Activated naive CD8-positive, alpha-beta T cell treated with anti-CD3 and anti-CD28 coated beads for 36 hours (primary cell): ENCODE results near the gene GRIN2A. TPM values are rescaled to one million over a fixed set of nuclear protein-coding genes. Genes with fewer than 3 reads are reported as not detected.

Source experiments
- DNase-seq: peaks from one replicate; pipeline ENCODE4 v3.0.0; 2021
- H3K27ac Mint-ChIP-seq: one replicate; pipeline ENCODE4 v1.8.0; 2022; ENCODE audit warnings: mild to moderate bottlenecking, moderate library complexity, mixed read lengths
- H3K27me3 Mint-ChIP-seq: one replicate; pipeline ENCODE4 v1.8.0; 2022; ENCODE audit warnings: mild to moderate bottlenecking, mixed read lengths
- H3K36me3 Mint-ChIP-seq: one replicate; pipeline ENCODE4 v1.8.0; 2021; ENCODE audit warnings: mild to moderate bottlenecking, mixed read lengths
- H3K4me1 Mint-ChIP-seq: one replicate; pipeline ENCODE4 v1.8.0; 2021; ENCODE audit warnings: mixed read lengths
- H3K4me3 Mint-ChIP-seq: one replicate; pipeline ENCODE4 v1.8.0; 2022; ENCODE audit warnings: mild to moderate bottlenecking, moderate library complexity, mixed read lengths
- H3K9me3 Mint-ChIP-seq: one replicate; pipeline ENCODE4 v1.8.0; 2022; ENCODE audit warnings: mixed read lengths
- total RNA-seq, 2 experiments: library from RNA; stranded (reverse); gene quantifications; one replicate each; pipeline ENCODE4 v1.2.3, GENCODE V29; 2021

Gene GRIN2A
- total RNA-seq, 2 experiments from 2014 or later = not detected

GRCh38 chr16:9941245-9941644 is 241.0 kb downstream of the GRIN2A start:
- no peak overlapping the region for H3K4me3 Mint-ChIP-seq
- no peaks in the 10 kb centered on the region for H3K27me3 Mint-ChIP-seq
- H3K27ac Mint-ChIP-seq = no peak overlapping the region
- no peak for DNase-seq
- peaks cover 2% of the 10 kb centered on the region for H3K9me3 Mint-ChIP-seq
- H3K36me3 Mint-ChIP-seq = no peaks in the 10 kb centered on the region
- H3K4me1 Mint-ChIP-seq = no peaks in the 10 kb centered on the region

GRCh38 chr16:9934723-9935508 is 247.3 kb downstream of the GRIN2A start:
- H3K4me3 Mint-ChIP-seq = no peak overlapping the region
- no peaks in the 10 kb centered on the region for H3K4me1 Mint-ChIP-seq
- no peaks in the 10 kb centered on the region for H3K36me3 Mint-ChIP-seq
- H3K27me3 Mint-ChIP-seq = no peaks in the 10 kb centered on the region
- no peak overlapping the region for H3K27ac Mint-ChIP-seq
- no peak for DNase-seq
- H3K9me3 Mint-ChIP-seq = peaks cover 2% of the 10 kb centered on the region

GRCh38 chr16:9932919-9933653 is 249.1 kb downstream of the GRIN2A start:
- no peak overlapping the region for H3K27ac Mint-ChIP-seq
- H3K9me3 Mint-ChIP-seq = no peaks in the 10 kb centered on the region
- no peaks in the 10 kb centered on the region for H3K27me3 Mint-ChIP-seq
- no peaks in the 10 kb centered on the region for H3K36me3 Mint-ChIP-seq
- H3K4me3 Mint-ChIP-seq = no peak overlapping the region
- DNase-seq = no peak
- no peaks in the 10 kb centered on the region for H3K4me1 Mint-ChIP-seq

GRCh38 chr16:9932000-9932399 is 250.2 kb downstream of the GRIN2A start:
- Mint-ChIP-seq H3K27me3 (no peaks in the 10 kb centered on the region), H3K36me3 (no peaks in the 10 kb centered on the region), H3K9me3 (no peaks in the 10 kb centered on the region), H3K4me3 (no peak overlapping the region), H3K4me1 (no peaks in the 10 kb centered on the region), H3K27ac (no peak overlapping the region)
- no peak for DNase-seq

- H3K27me3 Mint-ChIP-seq = peaks cover 3% of the 10 kb centered on the region
- H3K4me1 Mint-ChIP-seq = no peaks in the 10 kb centered on the region
- no peaks in the 10 kb centered on the region for H3K9me3 Mint-ChIP-seq
- no peaks in the 10 kb centered on the region for H3K36me3 Mint-ChIP-seq
- no peak overlapping the region for H3K4me3 Mint-ChIP-seq
- no peak overlapping the region for H3K27ac Mint-ChIP-seq
- no peak for DNase-seq
These were observed 252.4 kb downstream of the GRIN2A start for GRCh38 chr16:9929836-9930235.

- Mint-ChIP-seq H3K36me3 (no peaks in the 10 kb centered on the region), H3K4me3 (no peak overlapping the region), H3K9me3 (no peaks in the 10 kb centered on the region), H3K27ac (no peak overlapping the region), H3K4me1 (no peaks in the 10 kb centered on the region), H3K27me3 (peaks cover 3% of the 10 kb centered on the region)
- DNase-seq = no peak
These were observed 252.9 kb downstream of the GRIN2A start for GRCh38 chr16:9929313-9929712.

- Mint-ChIP-seq H3K9me3 (no peaks in the 10 kb centered on the region), H3K4me1 (no peaks in the 10 kb centered on the region)
- DNase-seq = no peak
These were observed 259.8 kb downstream of the GRIN2A start for GRCh38 chr16:9922441-9922840.

GRCh38 chr16:9921997-9922396 is 260.2 kb downstream of the GRIN2A start:
- H3K36me3 Mint-ChIP-seq = no peaks in the 10 kb centered on the region
- peaks cover 3% of the 10 kb centered on the region for H3K27me3 Mint-ChIP-seq
- no peaks in the 10 kb centered on the region for H3K9me3 Mint-ChIP-seq
- H3K4me1 Mint-ChIP-seq = no peaks in the 10 kb centered on the region
- H3K4me3 Mint-ChIP-seq = no peak overlapping the region
- no peak for DNase-seq
- H3K27ac Mint-ChIP-seq = no peak overlapping the region

More at GRCh38 chr16:9922441-9922840, 259.8 kb downstream of the GRIN2A start:
- peaks cover 3% of the 10 kb centered on the region for H3K27me3 Mint-ChIP-seq
- H3K27ac Mint-ChIP-seq = no peak overlapping the region
- H3K36me3 Mint-ChIP-seq = no peaks in the 10 kb centered on the region
- H3K4me3 Mint-ChIP-seq = no peak overlapping the region

GRCh38 chr16:9919460-9919859 is 262.8 kb downstream of the GRIN2A start:
- no peak for DNase-seq
- Mint-ChIP-seq H3K36me3 (no peaks in the 10 kb centered on the region), H3K4me3 (no peak overlapping the region), H3K4me1 (no peaks in the 10 kb centered on the region), H3K9me3 (no peaks in the 10 kb centered on the region), H3K27me3 (no peaks in the 10 kb centered on the region), H3K27ac (no peak overlapping the region)

GRCh38 chr16:9917691-9918090 is 264.5 kb downstream of the GRIN2A start:
- no peaks in the 10 kb centered on the region for H3K36me3 Mint-ChIP-seq
- H3K27me3 Mint-ChIP-seq = no peaks in the 10 kb centered on the region
- no peaks in the 10 kb centered on the region for H3K9me3 Mint-ChIP-seq
- H3K27ac Mint-ChIP-seq = no peak overlapping the region
- H3K4me1 Mint-ChIP-seq = no peaks in the 10 kb centered on the region
- H3K4me3 Mint-ChIP-seq = no peak overlapping the region
- no peak for DNase-seq

- H3K4me1 Mint-ChIP-seq = no peaks in the 10 kb centered on the region
- DNase-seq = no peak
- H3K36me3 Mint-ChIP-seq = no peaks in the 10 kb centered on the region
- no peaks in the 10 kb centered on the region for H3K9me3 Mint-ChIP-seq
- H3K27me3 Mint-ChIP-seq = no peaks in the 10 kb centered on the region
- H3K4me3 Mint-ChIP-seq = no peak overlapping the region
- H3K27ac Mint-ChIP-seq = no peak overlapping the region
These were observed 268.5 kb downstream of the GRIN2A start for GRCh38 chr16:9913604-9914326.

GRCh38 chr16:9911989-9912388 is 270.2 kb downstream of the GRIN2A start:
- Mint-ChIP-seq H3K4me1 (no peaks in the 10 kb centered on the region), H3K27me3 (no peaks in the 10 kb centered on the region), H3K27ac (no peak overlapping the region), H3K36me3 (no peaks in the 10 kb centered on the region), H3K4me3 (no peak overlapping the region), H3K9me3 (peaks cover 2% of the 10 kb centered on the region)
- no peak for DNase-seq

GRCh38 chr16:9911231-9911630 is 271.0 kb downstream of the GRIN2A start:
- peaks cover 2% of the 10 kb centered on the region for H3K9me3 Mint-ChIP-seq
- no peaks in the 10 kb centered on the region for H3K4me1 Mint-ChIP-seq
- H3K27ac Mint-ChIP-seq = no peak overlapping the region

GRCh38 chr16:9909072-9909825 is 273.0 kb downstream of the GRIN2A start:
- no peak for DNase-seq

More at GRCh38 chr16:9911231-9911630, 271.0 kb downstream of the GRIN2A start:
- H3K36me3 Mint-ChIP-seq = no peaks in the 10 kb centered on the region
- H3K4me3 Mint-ChIP-seq = no peak overlapping the region
- no peak for DNase-seq
- H3K27me3 Mint-ChIP-seq = no peaks in the 10 kb centered on the region

GRCh38 chr16:9908613-9909012 is 273.6 kb downstream of the GRIN2A start:
- Mint-ChIP-seq H3K4me1 (no peaks in the 10 kb centered on the region), H3K36me3 (no peaks in the 10 kb centered on the region), H3K27me3 (no peaks in the 10 kb centered on the region), H3K27ac (no peak overlapping the region), H3K9me3 (peaks cover 2% of the 10 kb centered on the region), H3K4me3 (no peak overlapping the region)
- DNase-seq = no peak

More at GRCh38 chr16:9909072-9909825, 273.0 kb downstream of the GRIN2A start:
- Mint-ChIP-seq H3K27ac (no peak overlapping the region), H3K4me3 (no peak overlapping the region), H3K36me3 (no peaks in the 10 kb centered on the region), H3K4me1 (no peaks in the 10 kb centered on the region), H3K27me3 (no peaks in the 10 kb centered on the region), H3K9me3 (peaks cover 2% of the 10 kb centered on the region)
